Lower leg skin (tissue), 4 donors: ENCODE data around the gene OPTC. TPM values are rescaled to one million over a fixed set of nuclear protein-coding genes. Genes with fewer than 3 reads are reported as not detected.

ENCODE experiments used
- DNase-seq, 2 donors: peaks; one replicate each; pipeline ENCODE4 v3.0.0-alpha.2; 2019; ENCODE audit warnings: low spot score in 2 of 2
- H3K4me3 ChIP-seq: fragments of 200-600 bp; sonication (generic); 2 replicates; pipeline ENCODE4 v1.5.1; 2017; ENCODE audit warnings: mild to moderate bottlenecking, low read depth; ENCODE audit not compliant: poor library complexity, severe bottlenecking
- CTCF ChIP-seq, 3 donors: fragments of 450-650 bp; IDR thresholded peaks; one replicate each; pipeline ENCODE4 v1.5.1; 2016; ENCODE audit warnings: antibody characterized with exemption in 3 of 3, mild to moderate bottlenecking in 3 of 3, moderate library complexity in 2 of 3
- POLR2A ChIP-seq, 2 donors: fragments of 450-650 bp; IDR thresholded peaks; one replicate each; pipeline ENCODE4 v1.6.1; 2016 to 2017; ENCODE audit warnings: antibody characterized with exemption in 2 of 2, mild to moderate bottlenecking in 1 of 2, moderate library complexity in 1 of 2
- WGBS, 2 donors: methylation state at CpG; one replicate each; pipeline ENCODE4 v1.1.5; 2018; 5-methylcytosine and 5-hydroxymethylcytosine counted together
- intact Hi-C: fragments of 100-400 bp; cut with DNase I; formaldehyde crosslinking; loops from one replicate; pipeline ENCODE4 v1.15.0; 2023; ENCODE audit warnings: low total_unique reads
- total RNA-seq, 4 donors: library from RNA; depleted of rRNA; stranded (reverse); fragments of >200 nt; gene quantifications; one replicate each; pipeline ENCODE4 v1.1.0, GENCODE V29; 2016

OPTC gene
- total RNA-seq, 4 donors from 2014 or later, result not detected

- WGBS, 2 donors, result 30 to 35% methylated on average over 4 of the region's 4 CpGs
- no peak overlapping the region for H3K4me3 ChIP-seq
- DNase-seq, result no peak
- intact Hi-C loops, result loop anchor here (10.0 kb wide), 1 partner anchor 720 kb away; no protein-coding TSS in a partner anchor
- TF ChIP-seq POLR2A (IDR thresholded peaks at IDR 0.05), result no peak
- TF ChIP-seq CTCF (IDR thresholded peaks at IDR 0.05), result no peak
Observed at GRCh38 chr1:203544978-203545816, 51.2 kb downstream of the OPTC start.

GRCh38 chr1:203546274-203546673, 52.3 kb downstream of the OPTC start:
- no peak overlapping the region for H3K4me3 ChIP-seq
- 87 to 93% methylated on average over 1 of the region's 1 CpG for WGBS, 2 donors
- intact Hi-C loops, result loop anchor here (10.0 kb wide), 1 partner anchor 721 kb away; no protein-coding TSS in a partner anchor
- no peak for DNase-seq
- TF ChIP-seq CTCF (IDR thresholded peaks at IDR 0.05) (no peak), POLR2A (IDR thresholded peaks at IDR 0.05) (no peak)

GRCh38 chr1:203547147-203547546, 53.2 kb downstream of the OPTC start:
- TF ChIP-seq CTCF (IDR thresholded peaks at IDR 0.05), result no peak
- no peak for TF ChIP-seq POLR2A (IDR thresholded peaks at IDR 0.05)
- WGBS, 2 donors, result 81 to 96% methylated on average over 4 of the region's 4 CpGs
- no peak overlapping the region for H3K4me3 ChIP-seq
- DNase-seq, result no peak
- intact Hi-C loops, result loop anchor here (10.0 kb wide), 1 partner anchor 722 kb away; no protein-coding TSS in a partner anchor

- DNase-seq, result peak in 1 of 2 donors; percentile 38
- WGBS, 2 donors, result 56 to 62% methylated on average over 8 of the region's 8 CpGs
- H3K4me3 ChIP-seq, result no peak overlapping the region
- intact Hi-C loops, result loop anchor here (10.0 kb wide), 1 partner anchor 723 kb away; no protein-coding TSS in a partner anchor
- TF ChIP-seq POLR2A (IDR thresholded peaks at IDR 0.05) (no peak), CTCF (IDR thresholded peaks at IDR 0.05) (no peak)
Observed at GRCh38 chr1:203547771-203548421, 53.9 kb downstream of the OPTC start.

- intact Hi-C loops, result loop anchor here (10.0 kb wide), 1 partner anchor 724 kb away; no protein-coding TSS in a partner anchor
- no peak for DNase-seq
- 75 to 80% methylated on average over 2 of the region's 2 CpGs for WGBS, 2 donors
- no peak for TF ChIP-seq POLR2A (IDR thresholded peaks at IDR 0.05)
- H3K4me3 ChIP-seq, result no peak overlapping the region
Observed at GRCh38 chr1:203548892-203549291, 54.9 kb downstream of the OPTC start.

- intact Hi-C loops, result loop anchor here (10.0 kb wide), 1 partner anchor 725 kb away; no protein-coding TSS in a partner anchor
- WGBS, 2 donors, result 95 to 97% methylated on average over 2 of the region's 2 CpGs
- no peak overlapping the region for H3K4me3 ChIP-seq
- TF ChIP-seq CTCF (IDR thresholded peaks at IDR 0.05), result no peak
- DNase-seq, result no peak
Observed at GRCh38 chr1:203549309-203549708, 55.4 kb downstream of the OPTC start.
